HEK293 (cell line): ENCODE results near the gene PHF13.
A peak's percentile ranks its signal among the peaks of the same experiment; 100 is the strongest.

ENCODE experiments used
- EGR2 ChIP-seq: fragments of 450-650 bp; formaldehyde crosslinking; IDR thresholded peaks from 2 replicates; pipeline ENCODE4 v1.5.1; 2016; ENCODE audit warnings: low read depth, missing biosample characterization, missing genetic modification characterization
- HOXC10 ChIP-seq: sonication (generic); formaldehyde crosslinking; IDR thresholded peaks from 2 replicates; pipeline ENCODE4 v1.8.1; 2023; ENCODE audit warnings: mild to moderate bottlenecking, missing genetic modification reagents
- SP7 ChIP-seq: fragments of 450-650 bp; formaldehyde crosslinking; IDR thresholded peaks from 2 replicates; pipeline ENCODE4 v1.5.1; 2016; ENCODE audit warnings: missing biosample characterization, missing genetic modification characterization
- TCF7L2 ChIP-seq: IDR thresholded peaks from 2 replicates; pipeline ENCODE4 v1.6.1; 2011; ENCODE audit warnings: low read depth, mild to moderate bottlenecking, inconsistent platforms, low read length, moderate library complexity, borderline replicate concordance
- ZBTB17 ChIP-seq: fragments of 450-650 bp; formaldehyde crosslinking; IDR thresholded peaks from 2 replicates; pipeline ENCODE4 v1.5.1; 2016; ENCODE audit warnings: missing biosample characterization, missing genetic modification characterization
- ZBTB7A ChIP-seq: fragments of 450-650 bp; formaldehyde crosslinking; IDR thresholded peaks from 2 replicates; pipeline ENCODE4 v1.5.1; 2016; ENCODE audit warnings: low read depth, missing biosample characterization, missing genetic modification characterization
- ZEB2 ChIP-seq: fragments of 450-650 bp; formaldehyde crosslinking; IDR thresholded peaks from 2 replicates; pipeline ENCODE4 v1.5.1; 2016; ENCODE audit warnings: missing biosample characterization, missing genetic modification characterization
- ZFP37 ChIP-seq: fragments of 450-650 bp; formaldehyde crosslinking; IDR thresholded peaks from 2 replicates; pipeline ENCODE4 v1.5.1; 2016; ENCODE audit warnings: missing biosample characterization, missing genetic modification characterization
- ZNF157 ChIP-seq: fragments of 450-650 bp; formaldehyde crosslinking; IDR thresholded peaks from 2 replicates; pipeline ENCODE4 v1.5.1; 2016; ENCODE audit warnings: missing biosample characterization, missing genetic modification characterization
- ZNF169 ChIP-seq: fragments of 450-650 bp; formaldehyde crosslinking; IDR thresholded peaks from 2 replicates; pipeline ENCODE4 v1.5.1; 2016; ENCODE audit warnings: missing biosample characterization, missing genetic modification characterization
- ZNF2 ChIP-seq: fragments of 450-650 bp; formaldehyde crosslinking; IDR thresholded peaks from 2 replicates; pipeline ENCODE4 v1.5.1; 2016; ENCODE audit warnings: missing biosample characterization, missing genetic modification characterization
- ZNF239 ChIP-seq: fragments of 450-650 bp; formaldehyde crosslinking; IDR thresholded peaks from 2 replicates; pipeline ENCODE4 v1.5.1; 2016; ENCODE audit warnings: missing biosample characterization, missing genetic modification characterization
- ZNF302 ChIP-seq: fragments of 450-650 bp; formaldehyde crosslinking; IDR thresholded peaks from 2 replicates; pipeline ENCODE4 v1.5.1; 2016; ENCODE audit warnings: missing biosample characterization, missing genetic modification characterization, low read depth
- ZNF335 ChIP-seq: fragments of 450-650 bp; formaldehyde crosslinking; conservative IDR thresholded peaks from 2 replicates; pipeline ENCODE4 v1.5.1; 2016; ENCODE audit warnings: missing biosample characterization, missing genetic modification characterization
- ZNF416 ChIP-seq: fragments of 450-650 bp; formaldehyde crosslinking; IDR thresholded peaks from 2 replicates; pipeline ENCODE4 v1.5.1; 2016; ENCODE audit warnings: missing biosample characterization, missing genetic modification characterization
- ZNF76 ChIP-seq: fragments of 450-650 bp; formaldehyde crosslinking; IDR thresholded peaks from 2 replicates; pipeline ENCODE4; 2016; ENCODE audit warnings: low read depth, missing biosample characterization, missing genetic modification characterization, borderline replicate concordance
- ZNF777 ChIP-seq: fragments of 450-650 bp; formaldehyde crosslinking; IDR thresholded peaks from 2 replicates; pipeline ENCODE4 v1.5.1; 2017; ENCODE audit warnings: missing biosample characterization, missing genetic modification characterization, borderline replicate concordance
- ZSCAN16 ChIP-seq: fragments of 450-650 bp; formaldehyde crosslinking; IDR thresholded peaks from 2 replicates; pipeline ENCODE4 v1.5.1; 2016; ENCODE audit warnings: missing biosample characterization, missing genetic modification characterization
- ZXDB ChIP-seq: fragments of 450-650 bp; formaldehyde crosslinking; IDR thresholded peaks from 2 replicates; pipeline ENCODE4 v1.5.1; 2016; ENCODE audit warnings: missing biosample characterization, missing genetic modification characterization
- TF ChIP-seq, protein P1 (sequence below): fragments of 450-650 bp; formaldehyde crosslinking; IDR thresholded peaks from 2 replicates; pipeline ENCODE4 v1.5.1; 2016; ENCODE audit warnings: missing biosample characterization, missing genetic modification characterization
- TF ChIP-seq, protein P2 (sequence below): fragments of 450-650 bp; formaldehyde crosslinking; IDR thresholded peaks from 2 replicates; pipeline ENCODE4 v1.5.1; 2016; ENCODE audit warnings: missing biosample characterization, missing genetic modification characterization
- TF ChIP-seq, protein P3 (sequence below): fragments of 450-650 bp; formaldehyde crosslinking; IDR thresholded peaks from 2 replicates; pipeline ENCODE4 v1.5.1; 2016; ENCODE audit warnings: missing biosample characterization, missing genetic modification characterization
- TF ChIP-seq, protein P4 (sequence below): fragments of 450-650 bp; formaldehyde crosslinking; IDR thresholded peaks from 2 replicates; pipeline ENCODE4 v1.5.1; 2016; ENCODE audit warnings: missing biosample characterization, missing genetic modification characterization, low read depth
- TF ChIP-seq, protein P5 (sequence below): fragments of 450-650 bp; formaldehyde crosslinking; IDR thresholded peaks from 2 replicates; pipeline ENCODE4 v1.5.1; 2016; ENCODE audit warnings: missing biosample characterization, missing genetic modification characterization
- TF ChIP-seq, protein P6 (sequence below): fragments of 450-650 bp; formaldehyde crosslinking; IDR thresholded peaks from 2 replicates; pipeline ENCODE4; 2016; ENCODE audit warnings: missing biosample characterization, missing genetic modification characterization

PHF13 gene

DNA sequence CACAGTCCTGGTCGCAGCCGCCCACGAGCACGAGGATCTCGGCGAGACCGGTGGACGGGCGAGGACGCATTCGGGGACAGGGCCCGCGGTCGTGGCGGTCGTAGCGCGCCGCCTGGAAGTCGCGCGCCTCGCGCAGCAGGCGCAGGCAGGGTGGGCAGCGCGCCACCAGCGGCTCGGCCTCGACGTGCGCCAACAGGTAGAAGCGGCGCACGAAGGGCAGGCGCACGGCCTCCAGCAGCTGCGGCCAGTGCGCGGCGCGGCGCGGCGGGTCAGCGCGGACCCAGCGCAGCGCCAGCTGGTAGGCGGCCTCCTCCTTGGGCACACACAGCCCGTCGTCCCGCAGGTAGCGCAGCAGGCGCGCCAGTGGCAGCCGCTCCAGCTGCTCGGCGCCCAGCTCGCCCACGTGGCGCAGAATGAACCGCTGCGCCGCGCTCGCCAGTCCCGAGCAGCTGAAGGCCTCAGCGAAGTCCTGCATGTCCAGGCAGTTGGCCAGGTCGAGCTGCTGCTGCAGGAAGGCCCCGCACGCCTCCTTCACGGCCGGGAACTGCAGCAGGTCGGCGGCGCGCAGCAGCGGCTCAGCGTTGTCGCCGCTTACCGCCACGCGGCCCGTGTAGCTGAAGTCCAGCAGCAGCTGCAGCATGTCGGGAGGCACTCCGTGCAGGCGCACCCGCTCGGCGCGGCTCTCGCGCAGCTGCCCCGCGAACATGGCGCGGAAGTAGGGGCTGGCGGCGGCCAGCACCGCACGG, 11.4 kb upstream of the PHF13 start (continued):
- TF ChIP-seq, protein P1, sequence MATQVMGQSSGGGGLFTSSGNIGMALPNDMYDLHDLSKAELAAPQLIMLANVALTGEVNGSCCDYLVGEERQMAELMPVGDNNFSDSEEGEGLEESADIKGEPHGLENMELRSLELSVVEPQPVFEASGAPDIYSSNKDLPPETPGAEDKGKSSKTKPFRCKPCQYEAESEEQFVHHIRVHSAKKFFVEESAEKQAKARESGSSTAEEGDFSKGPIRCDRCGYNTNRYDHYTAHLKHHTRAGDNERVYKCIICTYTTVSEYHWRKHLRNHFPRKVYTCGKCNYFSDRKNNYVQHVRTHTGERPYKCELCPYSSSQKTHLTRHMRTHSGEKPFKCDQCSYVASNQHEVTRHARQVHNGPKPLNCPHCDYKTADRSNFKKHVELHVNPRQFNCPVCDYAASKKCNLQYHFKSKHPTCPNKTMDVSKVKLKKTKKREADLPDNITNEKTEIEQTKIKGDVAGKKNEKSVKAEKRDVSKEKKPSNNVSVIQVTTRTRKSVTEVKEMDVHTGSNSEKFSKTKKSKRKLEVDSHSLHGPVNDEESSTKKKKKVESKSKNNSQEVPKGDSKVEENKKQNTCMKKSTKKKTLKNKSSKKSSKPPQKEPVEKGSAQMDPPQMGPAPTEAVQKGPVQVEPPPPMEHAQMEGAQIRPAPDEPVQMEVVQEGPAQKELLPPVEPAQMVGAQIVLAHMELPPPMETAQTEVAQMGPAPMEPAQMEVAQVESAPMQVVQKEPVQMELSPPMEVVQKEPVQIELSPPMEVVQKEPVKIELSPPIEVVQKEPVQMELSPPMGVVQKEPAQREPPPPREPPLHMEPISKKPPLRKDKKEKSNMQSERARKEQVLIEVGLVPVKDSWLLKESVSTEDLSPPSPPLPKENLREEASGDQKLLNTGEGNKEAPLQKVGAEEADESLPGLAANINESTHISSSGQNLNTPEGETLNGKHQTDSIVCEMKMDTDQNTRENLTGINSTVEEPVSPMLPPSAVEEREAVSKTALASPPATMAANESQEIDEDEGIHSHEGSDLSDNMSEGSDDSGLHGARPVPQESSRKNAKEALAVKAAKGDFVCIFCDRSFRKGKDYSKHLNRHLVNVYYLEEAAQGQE (tag by site-specific recombination), result peak; percentile 68; the same call in 1 of the 2 replicates
- TF ChIP-seq ZXDB (peak; percentile 30; the same call in 1 of the 2 replicates), ZSCAN16 (tag by site-specific recombination) (no peak), ZBTB7A (peak; percentile 14; the same call in 1 of the 2 replicates), TCF7L2 (no peak), ZNF2 (peak; percentile 72), ZNF302 (no peak), ZNF76 (tag by site-specific recombination) (peak; percentile 94), EGR2 (tag by site-specific recombination) (no peak), ZNF416 (no peak), ZFP37 (tag by site-specific recombination) (0 out of 2 replicates have a peak, but pooled peaks have one; percentile 22), ZNF239 (tag by site-specific recombination) (peak; percentile 77; the same call in 1 of the 2 replicates), HOXC10 (0 out of 2 replicates have a peak, but pooled peaks have one; percentile 66), ZNF169 (tag by site-specific recombination) (peak; percentile 24; the same call in 1 of the 2 replicates), ZNF335 (tag by site-specific recombination) (peak; percentile 76), ZEB2 (tag by site-specific recombination) (peak; percentile 33; the same call in 1 of the 2 replicates), ZNF157 (tag by site-specific recombination) (no peak), ZNF777 (no peak), ZBTB17 (0 out of 2 replicates have a peak, but pooled peaks have one; percentile 43), SP7 (tag by site-specific recombination) (peak; percentile 19; the same call in 1 of the 2 replicates)
- TF ChIP-seq, protein P2, sequence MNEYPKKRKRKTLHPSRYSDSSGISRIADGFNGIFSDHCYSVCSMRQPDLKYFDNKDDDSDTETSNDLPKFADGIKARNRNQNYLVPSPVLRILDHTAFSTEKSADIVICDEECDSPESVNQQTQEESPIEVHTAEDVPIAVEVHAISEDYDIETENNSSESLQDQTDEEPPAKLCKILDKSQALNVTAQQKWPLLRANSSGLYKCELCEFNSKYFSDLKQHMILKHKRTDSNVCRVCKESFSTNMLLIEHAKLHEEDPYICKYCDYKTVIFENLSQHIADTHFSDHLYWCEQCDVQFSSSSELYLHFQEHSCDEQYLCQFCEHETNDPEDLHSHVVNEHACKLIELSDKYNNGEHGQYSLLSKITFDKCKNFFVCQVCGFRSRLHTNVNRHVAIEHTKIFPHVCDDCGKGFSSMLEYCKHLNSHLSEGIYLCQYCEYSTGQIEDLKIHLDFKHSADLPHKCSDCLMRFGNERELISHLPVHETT (tag by site-specific recombination), result no peak
- TF ChIP-seq, protein P3, sequence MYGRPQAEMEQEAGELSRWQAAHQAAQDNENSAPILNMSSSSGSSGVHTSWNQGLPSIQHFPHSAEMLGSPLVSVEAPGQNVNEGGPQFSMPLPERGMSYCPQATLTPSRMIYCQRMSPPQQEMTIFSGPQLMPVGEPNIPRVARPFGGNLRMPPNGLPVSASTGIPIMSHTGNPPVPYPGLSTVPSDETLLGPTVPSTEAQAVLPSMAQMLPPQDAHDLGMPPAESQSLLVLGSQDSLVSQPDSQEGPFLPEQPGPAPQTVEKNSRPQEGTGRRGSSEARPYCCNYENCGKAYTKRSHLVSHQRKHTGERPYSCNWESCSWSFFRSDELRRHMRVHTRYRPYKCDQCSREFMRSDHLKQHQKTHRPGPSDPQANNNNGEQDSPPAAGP (tag by site-specific recombination), result peak; percentile 44; the same call in 1 of the 2 replicates
- TF ChIP-seq, protein P4, sequence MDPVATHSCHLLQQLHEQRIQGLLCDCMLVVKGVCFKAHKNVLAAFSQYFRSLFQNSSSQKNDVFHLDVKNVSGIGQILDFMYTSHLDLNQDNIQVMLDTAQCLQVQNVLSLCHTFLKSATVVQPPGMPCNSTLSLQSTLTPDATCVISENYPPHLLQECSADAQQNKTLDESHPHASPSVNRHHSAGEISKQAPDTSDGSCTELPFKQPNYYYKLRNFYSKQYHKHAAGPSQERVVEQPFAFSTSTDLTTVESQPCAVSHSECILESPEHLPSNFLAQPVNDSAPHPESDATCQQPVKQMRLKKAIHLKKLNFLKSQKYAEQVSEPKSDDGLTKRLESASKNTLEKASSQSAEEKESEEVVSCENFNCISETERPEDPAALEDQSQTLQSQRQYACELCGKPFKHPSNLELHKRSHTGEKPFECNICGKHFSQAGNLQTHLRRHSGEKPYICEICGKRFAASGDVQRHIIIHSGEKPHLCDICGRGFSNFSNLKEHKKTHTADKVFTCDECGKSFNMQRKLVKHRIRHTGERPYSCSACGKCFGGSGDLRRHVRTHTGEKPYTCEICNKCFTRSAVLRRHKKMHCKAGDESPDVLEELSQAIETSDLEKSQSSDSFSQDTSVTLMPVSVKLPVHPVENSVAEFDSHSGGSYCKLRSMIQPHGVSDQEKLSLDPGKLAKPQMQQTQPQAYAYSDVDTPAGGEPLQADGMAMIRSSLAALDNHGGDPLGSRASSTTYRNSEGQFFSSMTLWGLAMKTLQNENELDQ (tag by site-specific recombination), result no peak
- TF ChIP-seq, protein P5, sequence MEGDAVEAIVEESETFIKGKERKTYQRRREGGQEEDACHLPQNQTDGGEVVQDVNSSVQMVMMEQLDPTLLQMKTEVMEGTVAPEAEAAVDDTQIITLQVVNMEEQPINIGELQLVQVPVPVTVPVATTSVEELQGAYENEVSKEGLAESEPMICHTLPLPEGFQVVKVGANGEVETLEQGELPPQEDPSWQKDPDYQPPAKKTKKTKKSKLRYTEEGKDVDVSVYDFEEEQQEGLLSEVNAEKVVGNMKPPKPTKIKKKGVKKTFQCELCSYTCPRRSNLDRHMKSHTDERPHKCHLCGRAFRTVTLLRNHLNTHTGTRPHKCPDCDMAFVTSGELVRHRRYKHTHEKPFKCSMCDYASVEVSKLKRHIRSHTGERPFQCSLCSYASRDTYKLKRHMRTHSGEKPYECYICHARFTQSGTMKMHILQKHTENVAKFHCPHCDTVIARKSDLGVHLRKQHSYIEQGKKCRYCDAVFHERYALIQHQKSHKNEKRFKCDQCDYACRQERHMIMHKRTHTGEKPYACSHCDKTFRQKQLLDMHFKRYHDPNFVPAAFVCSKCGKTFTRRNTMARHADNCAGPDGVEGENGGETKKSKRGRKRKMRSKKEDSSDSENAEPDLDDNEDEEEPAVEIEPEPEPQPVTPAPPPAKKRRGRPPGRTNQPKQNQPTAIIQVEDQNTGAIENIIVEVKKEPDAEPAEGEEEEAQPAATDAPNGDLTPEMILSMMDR, result 0 out of 2 replicates have a peak, but pooled peaks have one; percentile 24
- TF ChIP-seq, protein P6, sequence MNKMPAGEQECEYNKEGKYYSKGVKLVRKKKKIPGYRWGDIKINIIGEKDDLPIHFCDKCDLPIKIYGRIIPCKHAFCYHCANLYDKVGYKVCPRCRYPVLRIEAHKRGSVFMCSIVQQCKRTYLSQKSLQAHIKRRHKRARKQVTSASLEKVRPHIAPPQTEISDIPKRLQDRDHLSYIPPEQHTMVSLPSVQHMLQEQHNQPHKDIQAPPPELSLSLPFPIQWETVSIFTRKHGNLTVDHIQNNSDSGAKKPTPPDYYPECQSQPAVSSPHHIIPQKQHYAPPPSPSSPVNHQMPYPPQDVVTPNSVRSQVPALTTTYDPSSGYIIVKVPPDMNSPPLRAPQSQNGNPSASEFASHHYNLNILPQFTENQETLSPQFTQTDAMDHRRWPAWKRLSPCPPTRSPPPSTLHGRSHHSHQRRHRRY (tag by site-specific recombination), result 0 out of 2 replicates have a peak, but pooled peaks have one; percentile 65
